Hepatocyte (in vitro differentiated cells): ENCODE data around the gene CLCNKB. TPM values are rescaled to one million over a fixed set of nuclear protein-coding genes. Genes with fewer than 3 reads are reported as not detected.
"Not testable (repeated sequence)": the region's sequence is repeated elsewhere in the genome, so short reads cannot be mapped to it uniquely, and the experiment has no call there.

Experiments
- DNase-seq: peaks from one replicate; pipeline ENCODE4 v3.0.0-alpha.2; 2016; ENCODE audit warnings: low spot score
- H2AFZ ChIP-seq: fragments of 200-600 bp; sonication (generic); 2 replicates; pipeline ENCODE4 v1.6.0; 2016; ENCODE audit warnings: antibody characterized with exemption, mild to moderate bottlenecking
- H3K27ac ChIP-seq: fragments of 200-600 bp; sonication (generic); 2 replicates; pipeline ENCODE4 v1.5.1; 2016; ENCODE audit warnings: mild to moderate bottlenecking
- H3K27me3 ChIP-seq: fragments of 200-600 bp; sonication (generic); 2 replicates; pipeline ENCODE4 v1.6.1; 2016
- H3K36me3 ChIP-seq: fragments of 200-600 bp; sonication (generic); replicated peaks from 2 replicates; pipeline ENCODE4 v1.5.1; 2016; ENCODE audit warnings: low read depth; ENCODE audit not compliant: insufficient read depth
- H3K4me1 ChIP-seq: fragments of 200-600 bp; sonication (generic); 2 replicates; pipeline ENCODE4 v1.5.1; 2016; ENCODE audit warnings: mild to moderate bottlenecking, moderate library complexity; ENCODE audit not compliant: insufficient read depth
- H3K4me2 ChIP-seq: fragments of 200-600 bp; sonication (generic); 2 replicates; pipeline ENCODE4 v1.6.0; 2016
- H3K4me3 ChIP-seq: fragments of 200-600 bp; sonication (generic); 2 replicates; pipeline ENCODE4 v1.5.1; 2016; ENCODE audit warnings: mild to moderate bottlenecking
- H3K79me2 ChIP-seq: fragments of 200-600 bp; sonication (generic); 2 replicates; pipeline ENCODE4 v1.6.0; 2017; ENCODE audit warnings: mild to moderate bottlenecking
- H3K9me2 ChIP-seq: fragments of 200-600 bp; sonication (generic); replicated peaks from 2 replicates; pipeline ENCODE4 v1.6.0; 2017; ENCODE audit warnings: mild to moderate bottlenecking; ENCODE audit not compliant: insufficient read depth
- H3K9me3 ChIP-seq: fragments of 200-600 bp; sonication (generic); 2 replicates; pipeline ENCODE4 v1.5.1; 2016; ENCODE audit warnings: low read depth, mild to moderate bottlenecking
- H4K20me1 ChIP-seq: fragments of 200-600 bp; sonication (generic); 2 replicates; pipeline ENCODE4 v1.6.0; 2016; ENCODE audit warnings: mild to moderate bottlenecking; ENCODE audit not compliant: insufficient read depth, poor library complexity, severe bottlenecking
- CTCF ChIP-seq: fragments of 200-600 bp; sonication (generic); IDR thresholded peaks from 2 replicates; pipeline ENCODE4 v1.5.1; 2016; ENCODE audit warnings: antibody characterized with exemption, mild to moderate bottlenecking; ENCODE audit not compliant: poor library complexity
- EZH2 ChIP-seq: fragments of 200-600 bp; sonication (generic); IDR thresholded peaks from 2 replicates; pipeline ENCODE4 v1.6.1; 2016; ENCODE audit warnings: antibody characterized with exemption, mild to moderate bottlenecking, borderline replicate concordance
- EZH2phosphoT487 ChIP-seq: fragments of 200-600 bp; sonication (generic); IDR thresholded peaks from one replicate; pipeline ENCODE4 v1.6.1; 2018; ENCODE audit warnings: antibody characterized with exemption, mild to moderate bottlenecking, low read depth, moderate library complexity; ENCODE audit not compliant: unreplicated experiment, severe bottlenecking
- WGBS: methylation state at CpG from one replicate; pipeline ENCODE4 v1.1.6; 2016; ENCODE audit warnings: low lambda C conversion rate; ENCODE audit errors: missing lambda C conversion rate; 5-methylcytosine and 5-hydroxymethylcytosine counted together
- polyA plus RNA-seq: library from polyadenylated mRNA; unstranded; fragments of >200 nt; fragmentation: Nextera tagmentation; extraction: Ambion mirVana; gene quantifications from 2 replicates; pipeline ENCODE4 v1.2.1, GENCODE V29; 2016
- total RNA-seq: library from RNA; depleted of rRNA; stranded (reverse); fragments of >200 nt; gene quantifications from 2 replicates; pipeline ENCODE4 v1.2.3, GENCODE V29; 2014

The CLCNKB gene
- total and polyA plus RNA-seq, 2 experiments from 2014 or later = 0.47 to 1.4 TPM

GRCh38 chr1:16054598-16055540 is 11.3 kb downstream of the CLCNKB start:
- Histone ChIP-seq H3K4me2 (no peak overlapping the region), H3K27me3 (no peaks in the 10 kb centered on the region), H4K20me1 (no peaks in the 10 kb centered on the region), H3K27ac (no peak overlapping the region), H3K4me1 (no peaks in the 10 kb centered on the region), H3K79me2 (no peaks in the 10 kb centered on the region), H3K4me3 (no peak overlapping the region), H3K36me3 (no peaks in the 10 kb centered on the region), H3K9me3 (no peaks in the 10 kb centered on the region), H2AFZ (no peak overlapping the region), H3K9me2 (no peaks in the 10 kb centered on the region)
- DNase-seq = no peak
- WGBS = 92% methylated on average over 7 of the region's 7 CpGs
- TF ChIP-seq EZH2phosphoT487 (no peak), CTCF (no peak), EZH2 (no peak)

GRCh38 chr1:16055613-16056520 is 12.3 kb downstream of the CLCNKB start:
- H2AFZ ChIP-seq = no peak overlapping the region
- no peaks in the 10 kb centered on the region for H3K4me1 ChIP-seq
- H3K36me3 ChIP-seq = no peaks in the 10 kb centered on the region
- no peaks in the 10 kb centered on the region for H3K9me3 ChIP-seq
- H3K79me2 ChIP-seq = no peaks in the 10 kb centered on the region
- peak; percentile 96 for DNase-seq
- H3K27ac ChIP-seq = no peak overlapping the region
- 31% methylated on average over 16 of the region's 18 CpGs for WGBS
- no peaks in the 10 kb centered on the region for H3K9me2 ChIP-seq
- no peaks in the 10 kb centered on the region for H3K27me3 ChIP-seq
- H4K20me1 ChIP-seq = no peaks in the 10 kb centered on the region
- no peak overlapping the region for H3K4me3 ChIP-seq
- peak overlapping the region; percentile 34 for H3K4me2 ChIP-seq
- TF ChIP-seq EZH2phosphoT487 (no peak), EZH2 (no peak), CTCF (peak; percentile 90)

- WGBS = 67% methylated on average over 3 of the region's 4 CpGs
These were observed 12.9 kb downstream of the CLCNKB start for GRCh38 chr1:16056521-16056912.

GRCh38 chr1:16057314-16057915 is 13.8 kb downstream of the CLCNKB start:
- H3K27ac ChIP-seq, H3K4me1 ChIP-seq, H3K36me3 ChIP-seq, H3K9me2 ChIP-seq, H3K9me3 ChIP-seq, H3K79me2 ChIP-seq, H4K20me1 ChIP-seq, H2AFZ ChIP-seq, H3K27me3 ChIP-seq, H3K4me2 ChIP-seq, DNase-seq, H3K4me3 ChIP-seq: not testable (repeated sequence)
- WGBS = 85% methylated on average over 7 of the region's 7 CpGs

More at GRCh38 chr1:16056521-16056912, 12.9 kb downstream of the CLCNKB start:
- H3K27me3 ChIP-seq, H3K36me3 ChIP-seq, DNase-seq, H4K20me1 ChIP-seq, H3K4me3 ChIP-seq, H3K27ac ChIP-seq, H3K9me3 ChIP-seq, H3K79me2 ChIP-seq, H2AFZ ChIP-seq, H3K4me1 ChIP-seq, H3K4me2 ChIP-seq, H3K9me2 ChIP-seq: not testable (repeated sequence)

GRCh38 chr1:16058394-16059120 is 15.0 kb downstream of the CLCNKB start:
- 81% methylated on average over 6 of the region's 20 CpGs for WGBS
- H3K4me2 ChIP-seq, H3K4me1 ChIP-seq, H3K27ac ChIP-seq, H4K20me1 ChIP-seq, H3K27me3 ChIP-seq, DNase-seq, H3K9me3 ChIP-seq, H2AFZ ChIP-seq, H3K9me2 ChIP-seq, H3K36me3 ChIP-seq, H3K4me3 ChIP-seq, H3K79me2 ChIP-seq: not testable (repeated sequence)
